NCI-H2081 (cell line): Measurements from ENCODE around the gene C19orf85.
A peak's percentile ranks its signal among the peaks of the same experiment; 100 is the strongest.

ENCODE experiments used
- DNase-seq, 2 experiments: peaks; one replicate each; lab custom pipeline; 2025; lab: John Stamatoyannopoulos, UW

C19orf85 gene

DNA sequence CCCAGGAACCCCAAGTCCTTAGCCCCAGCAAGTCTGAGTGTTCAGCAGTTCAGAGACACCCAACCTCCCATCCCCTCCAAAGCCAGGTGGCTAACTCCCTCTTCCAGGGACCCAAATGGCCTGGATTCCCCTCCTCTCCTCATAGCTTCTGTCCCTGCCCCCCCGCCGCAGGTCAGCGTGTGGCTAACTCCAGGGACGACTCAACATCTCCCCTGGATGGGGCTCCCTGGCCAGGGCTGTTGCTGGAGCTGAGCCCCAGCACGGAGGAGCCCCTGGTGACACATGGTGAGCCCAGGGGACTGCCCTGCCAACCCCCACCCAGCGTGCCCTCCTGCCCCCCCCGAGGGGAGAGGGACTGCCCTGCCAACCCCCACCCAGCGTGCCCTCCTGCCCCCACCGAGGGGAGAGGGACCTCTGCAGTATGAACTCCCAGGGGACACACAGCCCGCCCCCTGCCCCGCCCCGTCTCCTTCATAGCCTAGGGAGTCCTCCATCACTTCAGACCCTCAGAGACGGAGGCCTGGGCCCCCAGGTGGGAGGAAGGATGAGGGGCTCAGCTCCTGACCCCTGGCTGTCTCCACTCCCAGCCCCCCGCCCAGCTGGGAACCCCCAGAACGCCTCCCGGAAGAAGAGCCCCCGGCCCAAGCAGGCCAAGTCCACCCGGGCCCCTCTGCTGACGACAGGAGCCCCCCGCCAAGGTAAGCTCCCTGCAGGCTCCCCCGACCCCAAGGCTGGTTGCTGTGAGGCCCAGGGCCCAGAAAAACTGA is 25.3 kb upstream of the C19orf85 start:
- DNase-seq = no peak

DNA sequence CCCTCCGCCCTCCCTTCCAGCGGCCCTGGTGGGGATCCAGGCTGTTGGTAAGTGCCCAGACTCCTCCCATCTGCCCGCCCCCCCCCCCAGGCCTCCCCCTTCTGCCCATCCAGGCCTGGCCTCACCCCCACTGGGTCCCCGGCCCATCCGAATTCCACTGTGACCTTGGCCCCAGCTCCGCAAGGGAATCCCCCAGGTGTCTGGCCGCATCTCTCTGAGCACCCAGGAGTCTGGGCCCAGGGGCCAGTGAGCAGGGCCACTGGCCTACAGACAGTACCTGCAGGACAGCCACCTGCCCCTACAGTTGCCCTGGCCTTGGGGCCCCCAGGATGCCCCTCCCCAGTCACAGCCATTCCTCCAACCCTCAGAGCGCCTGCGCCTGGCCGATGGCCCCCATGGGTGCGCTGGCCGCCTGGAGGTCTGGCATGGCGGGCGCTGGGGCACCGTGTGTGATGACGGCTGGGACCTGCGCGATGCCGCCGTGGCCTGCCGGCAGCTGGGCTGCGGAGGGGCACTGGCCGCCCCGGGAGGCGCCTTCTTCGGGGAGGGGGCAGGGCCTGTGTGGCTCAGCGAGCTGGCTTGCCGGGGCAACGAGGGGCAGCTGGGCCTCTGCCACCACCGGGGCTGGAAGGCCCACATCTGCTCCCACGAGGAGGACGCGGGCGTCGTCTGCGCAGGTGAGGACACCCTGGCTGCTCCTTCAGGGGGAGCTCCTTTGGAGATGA is 24.6 kb upstream of the C19orf85 start:
- DNase-seq = no peak

DNA sequence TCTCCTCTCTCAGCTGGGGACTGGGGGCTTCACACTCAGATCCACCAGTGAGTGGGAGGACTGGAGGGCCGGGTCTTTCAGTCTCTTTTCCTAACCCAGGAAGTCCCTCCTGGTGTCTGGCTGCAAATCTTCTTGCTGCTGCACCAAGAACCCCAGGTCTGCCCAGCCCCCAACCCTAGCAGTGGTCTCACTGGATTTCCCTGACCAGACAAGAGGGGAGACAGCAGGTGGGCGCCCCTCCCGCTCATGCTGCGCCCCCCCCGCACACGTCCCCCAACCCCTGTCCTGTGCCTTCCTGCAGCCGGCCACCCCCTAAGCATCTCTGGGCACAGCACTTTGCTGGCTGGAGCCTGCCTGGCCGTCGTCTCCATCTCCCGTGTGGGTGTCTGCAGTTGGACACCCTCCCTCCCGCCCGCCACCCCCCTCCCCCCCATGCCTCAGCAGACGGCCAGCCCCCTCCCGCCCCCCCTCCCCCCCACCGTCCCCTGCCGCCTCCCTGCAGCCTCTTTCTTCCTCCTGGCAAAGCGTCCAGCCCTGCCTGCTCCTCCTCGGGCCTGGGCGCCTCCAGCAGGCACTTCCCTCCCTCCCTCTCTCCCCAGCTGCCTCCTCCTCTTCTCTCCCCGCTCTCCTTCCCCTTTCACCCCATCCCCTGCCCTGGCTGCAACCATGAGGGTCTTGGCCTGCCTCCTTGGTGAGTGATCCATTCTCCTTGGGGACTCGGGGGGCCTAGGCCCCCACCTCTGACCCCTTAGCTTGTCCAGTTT is 23.6 kb upstream of the C19orf85 start, which contains the start of gene SSC5D:
TSS of gene SSC5D (plus strand) at position 513 of the 764 bp plus-strand sequence. CDS start at position 667, 154 bp downstream.
- no peak for DNase-seq

DNA sequence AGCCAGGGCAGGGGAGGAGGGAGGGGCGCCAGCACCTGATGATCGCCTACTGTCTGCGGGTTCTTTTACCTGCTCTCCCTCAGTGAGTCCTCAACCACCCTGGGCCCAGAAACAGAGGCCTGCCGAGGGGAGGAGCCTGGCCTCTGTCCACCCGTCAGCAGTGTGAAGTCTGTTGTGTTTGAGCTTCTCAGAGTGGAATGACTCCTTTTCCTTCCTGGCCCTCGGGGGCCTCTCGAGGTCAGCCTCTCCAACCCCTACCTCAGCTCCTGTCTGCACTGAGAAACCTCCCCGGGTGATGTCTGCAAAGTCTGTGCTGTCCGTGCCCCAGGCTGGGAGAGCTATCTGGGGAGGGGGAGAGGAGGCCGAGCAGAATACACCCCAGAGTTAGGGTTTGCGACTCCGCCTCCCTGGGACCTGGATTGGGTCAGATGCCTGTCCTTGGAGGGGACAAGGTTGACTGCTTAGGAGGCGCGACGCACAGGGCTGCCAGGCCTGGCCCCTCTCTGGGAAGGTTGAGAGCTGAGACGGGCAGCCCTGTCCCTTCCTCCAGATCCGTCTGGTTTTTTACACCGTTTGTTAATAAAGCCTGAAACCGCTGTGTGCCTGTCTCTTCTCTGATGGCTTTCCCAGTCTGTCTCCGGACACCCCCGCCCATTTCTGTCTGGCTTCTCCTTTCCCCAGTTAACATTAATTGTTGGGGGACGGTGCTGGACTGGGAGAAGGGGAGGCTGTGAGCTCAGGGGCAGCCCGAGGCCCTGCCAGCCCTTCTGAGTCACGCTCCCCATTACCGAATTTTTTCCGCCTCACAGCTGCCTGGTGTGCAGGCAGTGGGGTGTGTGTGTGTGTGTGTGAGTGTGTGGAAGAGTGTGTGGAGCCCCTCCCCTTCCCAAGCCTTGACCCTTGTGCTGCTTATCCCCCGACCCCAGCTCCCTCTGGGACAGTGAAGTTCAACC is 22.7 kb upstream of the C19orf85 start:
- no peak for DNase-seq

DNA sequence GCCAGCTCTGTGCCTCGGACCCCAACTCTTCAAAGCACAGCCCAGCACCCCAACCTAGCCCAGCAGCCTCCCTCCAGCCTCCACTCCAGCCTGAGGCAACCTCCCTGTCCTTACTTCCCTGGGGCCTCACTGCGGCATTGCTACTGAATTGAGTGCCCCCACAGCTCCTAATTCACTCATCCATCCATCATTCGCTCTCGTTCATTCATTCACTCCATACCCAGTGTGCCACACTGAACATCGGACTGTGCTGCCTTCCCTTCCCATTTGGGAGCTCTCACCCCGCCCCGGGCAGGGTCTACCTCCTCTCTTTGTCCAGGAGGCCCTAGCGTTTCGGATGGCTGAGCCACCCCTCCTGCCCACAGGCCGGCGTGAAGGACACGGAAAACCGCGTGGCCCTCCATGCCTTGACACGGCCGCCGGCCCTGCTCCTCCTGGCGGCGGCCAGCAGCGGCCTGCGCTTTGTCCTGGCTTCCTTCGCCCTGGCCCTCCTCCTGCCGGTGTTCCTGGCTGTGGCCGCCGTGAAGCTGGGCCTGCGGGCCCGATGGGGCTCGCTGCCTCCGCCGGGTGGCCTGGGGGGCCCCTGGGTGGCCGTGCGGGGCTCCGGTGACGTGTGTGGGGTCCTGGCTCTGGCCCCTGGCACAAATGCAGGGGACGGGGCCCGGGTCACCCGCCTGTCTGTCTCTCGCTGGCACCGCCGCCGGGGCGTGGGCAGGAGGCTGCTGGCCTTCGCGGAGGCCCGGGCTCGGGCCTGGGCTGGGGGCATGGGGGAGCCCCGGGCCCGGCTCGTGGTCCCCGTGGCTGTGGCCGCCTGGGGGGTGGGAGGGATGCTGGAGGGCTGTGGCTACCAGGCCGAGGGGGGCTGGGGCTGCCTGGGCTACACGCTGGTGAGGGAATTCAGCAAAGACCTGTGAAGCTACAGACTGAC is 21.8 kb upstream of the C19orf85 start:
- DNase-seq = no peak

DNA sequence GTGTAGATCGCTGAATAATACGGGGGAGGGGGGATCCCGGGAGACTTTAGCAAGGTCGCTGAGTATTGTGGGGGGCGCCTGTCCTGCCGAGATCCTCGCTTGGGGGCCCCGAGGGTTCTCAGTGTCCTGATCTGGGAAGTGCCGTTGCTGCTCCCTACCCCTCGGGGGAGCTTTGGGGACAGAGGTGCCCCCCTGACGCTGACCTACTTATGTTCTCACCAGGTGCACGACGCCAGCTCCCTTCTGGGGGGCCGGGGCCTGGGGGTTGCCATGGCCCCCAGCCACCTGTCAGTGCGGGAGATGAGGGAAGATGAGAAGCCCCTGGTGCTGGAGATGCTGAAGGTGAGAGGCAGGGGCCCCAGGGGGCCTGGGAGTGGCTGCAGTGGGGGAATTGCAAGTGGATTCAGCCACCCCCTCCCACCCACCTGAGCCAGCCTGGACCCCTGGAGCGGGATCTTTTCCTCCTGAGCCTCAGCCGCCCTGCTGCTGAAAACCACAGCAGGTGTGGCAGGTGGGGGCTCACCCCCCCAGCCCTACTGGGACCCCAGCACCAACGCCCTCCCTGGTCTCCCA is 21.0 kb upstream of the C19orf85 start:
- DNase-seq = peak in 1 of 2 experiments; percentile 36

DNA sequence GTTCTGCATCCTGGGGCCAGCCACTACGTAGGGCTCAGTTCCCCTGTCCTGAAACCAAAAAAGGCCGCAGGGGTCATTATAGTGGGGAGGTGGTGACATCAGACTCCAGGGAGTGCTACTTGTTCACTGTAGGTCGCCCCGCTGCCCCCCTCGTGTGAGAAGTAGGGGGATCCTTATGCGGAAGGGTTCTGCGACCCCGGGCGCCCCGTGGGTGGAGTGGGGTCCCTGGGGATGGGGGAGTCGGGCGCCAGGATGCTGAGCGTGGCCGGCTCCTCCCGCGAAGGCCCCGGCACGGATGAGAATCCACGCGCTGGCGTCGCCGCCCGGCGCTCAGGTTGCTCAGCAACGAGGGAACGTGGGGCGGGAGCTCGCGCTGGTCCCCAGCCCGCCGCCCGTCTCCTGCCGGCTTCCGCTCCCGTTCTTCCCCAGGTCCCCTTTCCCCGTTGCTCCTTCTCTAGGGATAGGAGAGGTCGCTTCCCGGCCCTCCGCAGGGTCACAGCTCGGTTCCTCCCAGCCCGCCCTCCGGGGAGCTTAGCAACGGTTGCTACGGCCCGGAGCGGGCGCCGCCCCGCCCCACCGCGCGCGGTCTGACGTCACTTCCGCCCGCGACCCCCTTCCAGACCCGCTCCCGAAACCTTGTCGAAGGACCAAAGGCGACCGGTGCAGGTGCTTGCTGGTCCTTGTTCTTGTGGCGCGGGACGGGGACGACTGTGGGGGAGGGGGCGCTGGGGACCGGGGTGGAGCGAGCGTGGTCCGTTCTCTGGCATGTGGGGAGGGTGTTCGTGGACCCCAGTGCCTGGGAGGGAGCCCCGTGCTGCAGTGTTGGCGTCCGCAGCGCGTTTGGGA is 20.3 kb upstream of the C19orf85 start, which contains the start of gene NAT14:
TSS of gene NAT14 (plus strand) at position 596 of the 846 bp plus-strand sequence. CDS start 521 bp downstream, outside the sequence.
- DNase-seq = peak; percentile 63 to 70

DNA sequence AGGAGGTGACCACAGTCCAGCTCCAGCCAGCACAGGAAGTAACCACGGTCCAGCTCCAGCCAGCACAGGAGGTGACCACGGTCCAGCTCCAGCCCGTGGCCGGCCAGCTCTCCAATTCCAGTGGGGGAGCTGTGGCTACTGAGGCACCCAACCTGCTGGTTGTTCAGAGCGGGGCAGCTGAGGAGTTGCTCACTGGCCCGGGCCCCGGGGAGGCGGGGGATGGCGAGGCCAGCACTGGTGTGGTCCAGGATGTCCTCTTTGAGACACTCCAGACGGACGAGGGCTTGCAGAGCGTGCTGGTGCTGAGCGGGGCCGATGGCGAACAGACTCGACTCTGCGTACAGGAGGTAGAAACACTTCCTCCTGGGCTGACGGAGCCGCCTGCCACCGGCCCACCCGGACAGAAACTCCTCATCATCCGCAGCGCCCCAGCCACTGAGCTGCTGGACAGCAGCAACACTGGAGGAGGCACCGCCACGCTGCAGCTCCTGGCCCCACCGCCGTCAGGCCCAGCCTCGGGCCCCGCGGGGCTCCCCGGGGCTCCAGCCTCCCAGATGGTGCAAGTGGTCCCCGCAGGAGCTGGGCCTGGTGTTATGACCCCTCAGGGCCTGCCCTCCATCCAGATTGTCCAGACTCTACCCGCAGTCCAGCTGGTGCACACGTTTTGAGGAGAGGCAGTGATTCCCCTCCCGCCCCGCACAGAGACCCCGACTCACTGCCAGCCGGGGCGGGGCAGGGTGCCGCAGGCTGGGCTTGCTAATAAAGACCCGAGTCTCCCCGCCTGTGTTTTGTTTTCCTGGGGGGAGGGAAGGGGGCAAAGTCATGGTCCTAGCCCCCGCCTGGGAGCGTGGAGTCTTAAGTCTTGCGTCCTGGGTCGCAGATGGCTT is 19.4 kb upstream of the C19orf85 start:
- DNase-seq = no peak

DNA sequence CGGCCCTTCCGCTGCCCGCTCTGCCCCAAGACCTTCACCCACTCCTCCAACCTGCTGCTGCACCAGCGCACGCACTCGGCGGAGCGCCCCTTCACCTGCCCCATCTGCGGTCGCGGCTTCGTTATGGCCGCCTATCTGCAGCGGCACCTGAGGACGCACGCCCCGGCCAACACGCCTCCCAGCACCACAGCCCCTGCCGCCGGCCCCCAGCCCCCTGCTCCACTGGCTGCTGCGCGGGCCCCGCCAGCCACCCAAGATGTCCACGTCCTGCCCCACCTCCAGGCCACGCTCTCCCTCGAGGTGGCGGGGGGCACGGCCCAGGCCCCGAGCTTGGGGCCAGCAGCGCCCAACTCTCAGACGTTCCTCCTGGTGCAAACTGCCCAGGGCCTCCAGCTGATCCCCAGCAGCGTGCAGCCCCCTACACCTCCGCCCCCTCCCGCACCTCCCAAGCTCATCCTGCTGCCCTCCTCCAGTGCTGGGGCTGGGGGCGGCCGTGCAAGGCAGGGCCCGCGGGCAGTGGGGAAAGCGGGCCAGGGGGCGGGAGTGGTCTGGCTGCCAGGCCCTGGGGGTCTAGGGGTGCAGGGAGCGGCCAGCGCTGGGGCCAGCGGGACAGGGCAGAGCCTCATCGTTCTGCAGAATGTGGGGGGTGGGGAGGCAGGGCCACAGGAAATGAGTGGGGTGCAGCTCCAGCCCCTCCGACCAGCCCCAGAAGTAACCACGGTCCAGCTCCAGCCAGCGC is 18.6 kb upstream of the C19orf85 start:
- DNase-seq = no peak

DNA sequence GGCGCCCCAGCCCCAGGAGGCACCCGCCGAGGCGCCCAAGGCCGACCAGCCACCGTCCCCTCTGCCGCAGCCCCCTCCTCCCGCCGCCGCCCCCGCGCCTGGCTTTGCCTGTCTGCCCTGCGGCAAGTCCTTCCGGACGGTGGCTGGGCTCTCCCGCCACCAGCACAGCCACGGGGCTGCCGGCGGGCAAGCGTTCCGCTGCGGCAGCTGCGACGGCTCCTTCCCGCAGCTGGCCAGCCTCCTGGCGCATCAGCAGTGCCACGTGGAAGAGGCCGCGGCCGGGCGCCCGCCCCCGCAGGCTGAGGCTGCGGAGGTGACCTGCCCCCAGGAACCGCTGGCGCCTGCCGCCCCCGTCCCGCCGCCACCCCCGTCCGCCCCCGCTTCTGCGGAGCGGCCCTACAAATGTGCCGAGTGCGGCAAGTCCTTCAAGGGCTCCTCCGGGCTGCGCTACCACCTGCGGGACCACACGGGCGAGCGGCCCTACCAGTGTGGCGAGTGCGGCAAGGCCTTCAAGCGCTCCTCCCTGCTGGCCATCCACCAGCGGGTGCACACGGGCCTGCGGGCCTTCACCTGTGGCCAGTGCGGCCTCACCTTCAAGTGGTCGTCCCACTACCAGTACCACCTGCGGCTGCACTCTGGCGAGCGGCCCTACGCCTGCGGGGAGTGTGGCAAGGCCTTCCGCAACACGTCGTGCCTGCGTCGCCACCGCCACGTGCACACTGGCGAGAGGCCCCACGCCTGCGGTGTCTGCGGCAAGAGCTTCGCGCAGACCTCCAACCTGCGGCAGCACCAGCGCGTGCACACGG is 17.8 kb upstream of the C19orf85 start:
- DNase-seq = no peak

DNA sequence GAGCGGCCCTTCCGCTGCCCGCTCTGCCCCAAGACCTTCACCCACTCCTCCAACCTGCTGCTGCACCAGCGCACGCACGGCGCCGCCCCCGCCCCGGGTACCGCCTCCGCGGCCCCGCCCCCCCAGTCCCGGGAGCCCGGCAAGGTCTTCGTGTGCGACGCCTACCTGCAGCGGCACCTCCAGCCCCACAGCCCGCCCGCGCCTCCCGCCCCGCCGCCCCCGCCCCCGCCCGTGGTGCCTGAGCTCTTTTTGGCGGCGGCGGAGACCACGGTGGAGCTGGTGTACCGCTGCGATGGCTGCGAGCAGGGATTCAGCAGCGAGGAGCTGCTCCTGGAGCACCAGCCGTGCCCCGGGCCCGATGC is 17.2 kb upstream of the C19orf85 start:
- DNase-seq = no peak

DNA sequence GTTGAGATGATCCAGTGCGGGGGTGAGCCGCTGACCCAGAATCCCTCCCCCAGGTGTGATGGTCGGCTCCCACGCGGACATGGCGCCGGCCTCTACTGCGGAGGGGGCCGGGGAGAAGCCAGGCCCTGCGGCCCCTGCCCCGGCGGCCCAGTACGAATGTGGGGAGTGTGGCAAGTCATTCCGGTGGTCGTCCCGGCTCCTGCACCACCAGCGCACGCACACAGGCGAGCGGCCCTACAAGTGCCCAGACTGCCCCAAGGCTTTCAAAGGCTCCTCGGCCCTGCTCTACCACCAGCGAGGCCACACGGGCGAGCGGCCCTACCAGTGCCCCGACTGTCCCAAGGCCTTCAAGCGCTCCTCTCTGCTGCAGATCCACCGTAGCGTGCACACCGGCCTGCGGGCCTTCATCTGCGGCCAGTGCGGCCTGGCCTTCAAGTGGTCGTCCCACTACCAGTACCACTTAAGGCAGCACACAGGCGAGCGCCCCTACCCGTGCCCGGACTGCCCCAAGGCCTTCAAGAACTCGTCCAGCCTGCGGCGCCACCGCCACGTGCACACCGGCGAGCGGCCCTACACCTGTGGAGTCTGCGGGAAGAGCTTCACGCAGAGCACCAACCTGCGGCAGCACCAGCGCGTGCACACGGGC is 16.7 kb upstream of the C19orf85 start:
- DNase-seq = no peak

DNA sequence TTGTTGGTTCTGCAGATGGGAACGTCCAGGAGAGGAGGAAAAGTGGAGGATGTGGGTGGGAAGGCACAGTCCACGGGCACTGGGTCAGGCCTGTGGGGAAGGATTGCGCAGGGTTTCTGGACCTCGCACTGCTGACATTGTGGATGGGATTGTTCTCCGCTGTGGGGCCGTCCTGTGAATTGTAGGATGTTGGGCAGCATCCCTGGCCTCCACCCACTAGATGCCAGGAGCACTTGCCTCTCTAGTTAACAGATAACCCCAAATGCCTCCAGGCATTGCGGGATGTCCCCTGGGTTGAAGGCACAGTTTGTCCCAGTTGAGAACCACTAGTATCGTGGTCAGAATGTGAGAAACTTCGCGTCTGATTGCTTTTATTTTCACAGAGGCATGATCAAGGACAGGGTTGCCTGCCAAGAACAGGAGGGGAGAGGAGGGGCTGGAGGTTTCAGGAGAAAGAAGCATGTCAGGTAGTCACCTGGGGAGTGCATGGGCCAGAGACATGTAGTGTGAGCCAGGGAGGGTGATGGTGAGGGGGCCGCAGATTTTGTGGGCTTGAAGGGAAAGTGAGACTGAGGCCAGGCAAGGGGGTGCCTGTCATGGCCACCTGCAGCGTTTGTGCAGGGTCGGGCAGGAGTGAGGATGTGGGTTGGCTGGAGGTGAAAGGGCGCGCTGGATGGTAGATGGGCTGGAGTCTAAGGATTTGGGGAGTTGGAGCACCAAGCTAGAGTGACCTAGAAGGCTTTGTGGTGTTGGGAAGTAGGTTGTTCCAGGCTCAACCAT is 15.1 kb upstream of the C19orf85 start:
- DNase-seq = no peak

DNA sequence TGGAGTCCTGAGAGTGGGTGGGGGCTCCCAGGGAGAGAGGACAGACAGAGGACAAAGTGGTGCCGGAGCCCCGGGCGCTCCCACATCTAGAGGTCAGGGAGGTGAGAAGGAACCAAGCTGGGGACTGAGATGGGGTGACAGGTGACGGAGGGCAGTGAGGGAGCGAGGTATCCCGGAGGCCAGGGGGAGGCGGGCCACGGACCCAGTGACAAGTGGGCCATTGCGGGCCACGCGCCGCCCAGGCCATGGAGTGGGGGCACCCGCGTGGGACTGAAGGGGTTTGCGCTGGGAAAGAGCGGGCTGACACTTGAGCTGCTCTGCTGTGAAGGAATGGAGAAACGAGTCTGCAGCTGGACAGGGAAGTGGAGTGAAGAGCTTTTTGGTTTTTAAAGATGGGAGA is 14.5 kb upstream of the C19orf85 start:
- DNase-seq = no peak

DNA sequence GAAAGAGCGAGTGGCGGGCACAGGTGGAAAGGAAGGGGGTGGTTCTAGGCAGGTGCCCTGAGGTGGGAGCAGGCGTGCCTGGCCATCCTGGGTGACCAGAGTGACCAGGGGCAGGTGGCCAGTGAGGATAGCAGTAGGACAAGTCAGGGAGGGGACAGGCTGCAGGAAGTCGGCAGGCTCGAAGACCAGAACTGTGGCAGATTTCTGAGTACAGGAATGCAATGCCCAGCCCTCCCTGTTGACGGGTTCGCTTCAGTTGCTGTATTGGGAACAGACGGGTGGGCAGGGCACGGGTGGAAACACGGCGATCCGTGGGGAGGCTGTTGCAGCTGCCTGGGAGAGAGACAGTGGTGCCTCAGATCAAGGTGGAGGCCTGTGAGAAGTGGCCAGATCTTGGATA is 13.8 kb upstream of the C19orf85 start:
- DNase-seq = no peak
